Fibroblast of lung (primary cell): Measurements from ENCODE around the gene IL26. TPM values are rescaled to one million over a fixed set of nuclear protein-coding genes. Genes with fewer than 3 reads are reported as not detected.
A peak's percentile ranks its signal among the peaks of the same experiment; 100 is the strongest.

Experiments
- DNase-seq, 2 donors: peaks; one replicate each; pipeline versions ENCODE4 v3.0.0 to v3.0.0-alpha.2; 2010; ENCODE audit warnings: low read depth in 2 of 2
- H2AFZ ChIP-seq: 2 replicates; pipeline ENCODE4 v1.5.1; 2012; ENCODE audit warnings: low read length, control low read depth, inconsistent platforms
- H3K27ac ChIP-seq: 2 replicates; pipeline ENCODE4 v1.5.1; 2011; ENCODE audit warnings: low read length, control low read depth; ENCODE audit not compliant: insufficient read depth
- H3K27me3 ChIP-seq: 2 replicates; pipeline ENCODE4 v1.5.1; 2011; ENCODE audit warnings: mild to moderate bottlenecking, low read length; ENCODE audit not compliant: control insufficient read depth, insufficient read depth
- H3K36me3 ChIP-seq: 2 replicates; pipeline ENCODE4 v1.5.1; 2011; ENCODE audit warnings: low read length; ENCODE audit not compliant: control insufficient read depth, insufficient read depth
- H3K4me1 ChIP-seq: 2 replicates; pipeline ENCODE4 v1.5.1; 2011; ENCODE audit warnings: low read length; ENCODE audit not compliant: control insufficient read depth, insufficient read depth; ENCODE audit errors: extremely low read depth
- H3K4me2 ChIP-seq: 2 replicates; pipeline ENCODE4 v1.5.1; 2011; ENCODE audit warnings: low read length, control low read depth; ENCODE audit not compliant: insufficient read depth; ENCODE audit errors: extremely low read depth
- H3K4me3 ChIP-seq, 4 experiments: fragments of 200-600 bp in 1 of 4; sonication (generic) in 1 of 4; replicated peaks in 1 of 4; 2 replicates each; pipeline ENCODE4 v1.5.1; 2011 to 2016; ENCODE audit warnings: low read length in 4 of 4, low read depth in 3 of 4, mild to moderate bottlenecking in 3 of 4, control low read depth in 2 of 4, inconsistent platforms in 1 of 4, mixed read lengths in 1 of 4; ENCODE audit not compliant: insufficient read depth in 1 of 4; ENCODE audit errors: control extremely low read depth in 1 of 4
- H3K79me2 ChIP-seq: 2 replicates; pipeline ENCODE4 v1.5.1; 2012; ENCODE audit warnings: mild to moderate bottlenecking, low read length, inconsistent platforms; ENCODE audit not compliant: control insufficient read depth, insufficient read depth
- H3K9ac ChIP-seq: 2 replicates; pipeline ENCODE4 v1.5.1; 2011; ENCODE audit warnings: mild to moderate bottlenecking, low read length, control low read depth; ENCODE audit not compliant: insufficient read depth
- H3K9me3 ChIP-seq: 2 replicates; pipeline ENCODE4 v1.5.1; 2012; ENCODE audit warnings: low read depth, low read length; ENCODE audit not compliant: control insufficient read depth, insufficient read depth
- H4K20me1 ChIP-seq: 2 replicates; pipeline ENCODE4 v1.5.1; 2011; ENCODE audit warnings: low read length; ENCODE audit not compliant: control insufficient read depth, insufficient read depth; ENCODE audit errors: extremely low read depth
- EZH2 ChIP-seq: IDR thresholded peaks from 2 replicates; pipeline ENCODE4 v1.5.1; 2012; ENCODE audit warnings: low read length, control low read depth, mild to moderate bottlenecking; ENCODE audit errors: missing control alignments
- polyA minus RNA-seq: library from RNA; depleted of rRNA, polyadenylated mRNA; stranded (reverse); fragments of >200 nt; gene quantifications from 2 replicates; pipeline ENCODE4 v1.2.3, GENCODE V29; 2011; ENCODE audit warnings: low replicate concordance
- polyA plus RNA-seq, 2 donors: library from polyadenylated mRNA; depleted of rRNA in 1 of 2; stranded (reverse) in 1 of 2; unstranded in 1 of 2; fragments of >200 nt; gene quantifications; 2 replicates each; pipeline ENCODE4 v1.2.1, GENCODE V29; 2011 to 2012; ENCODE audit warnings: missing spikeins in 1 of 2
- total RNA-seq: library from RNA; depleted of rRNA; stranded (reverse); fragments of >200 nt; gene quantifications from 2 replicates; pipeline ENCODE4 v1.2.1, GENCODE V29; 2014
- TF ChIP-seq, protein P1 (sequence below), 2 donors: IDR thresholded peaks in 1 of 2; conservative IDR thresholded peaks in 1 of 2; 1 replicate in 1 of 2; 2 replicates in 1 of 2; pipeline ENCODE4 v1.5.1; 2011 to 2012; ENCODE audit warnings: low read length in 2 of 2, control low read depth in 1 of 2, inconsistent platforms in 1 of 2, low read depth in 1 of 2, mild to moderate bottlenecking in 1 of 2

The IL26 gene, protein sequence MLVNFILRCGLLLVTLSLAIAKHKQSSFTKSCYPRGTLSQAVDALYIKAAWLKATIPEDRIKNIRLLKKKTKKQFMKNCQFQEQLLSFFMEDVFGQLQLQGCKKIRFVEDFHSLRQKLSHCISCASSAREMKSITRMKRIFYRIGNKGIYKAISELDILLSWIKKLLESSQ
- 0.26 TPM in 1 of 2 replicates, not detected in the other for total RNA-seq
- polyA plus RNA-seq: 0.07 TPM in 1 of 2 replicates, not detected in the other
- polyA plus RNA-seq (2012): not detected in 2 replicates
- polyA minus RNA-seq: not detected in 2 replicates

- TF ChIP-seq EZH2: no peak
- TF ChIP-seq, protein P1, sequence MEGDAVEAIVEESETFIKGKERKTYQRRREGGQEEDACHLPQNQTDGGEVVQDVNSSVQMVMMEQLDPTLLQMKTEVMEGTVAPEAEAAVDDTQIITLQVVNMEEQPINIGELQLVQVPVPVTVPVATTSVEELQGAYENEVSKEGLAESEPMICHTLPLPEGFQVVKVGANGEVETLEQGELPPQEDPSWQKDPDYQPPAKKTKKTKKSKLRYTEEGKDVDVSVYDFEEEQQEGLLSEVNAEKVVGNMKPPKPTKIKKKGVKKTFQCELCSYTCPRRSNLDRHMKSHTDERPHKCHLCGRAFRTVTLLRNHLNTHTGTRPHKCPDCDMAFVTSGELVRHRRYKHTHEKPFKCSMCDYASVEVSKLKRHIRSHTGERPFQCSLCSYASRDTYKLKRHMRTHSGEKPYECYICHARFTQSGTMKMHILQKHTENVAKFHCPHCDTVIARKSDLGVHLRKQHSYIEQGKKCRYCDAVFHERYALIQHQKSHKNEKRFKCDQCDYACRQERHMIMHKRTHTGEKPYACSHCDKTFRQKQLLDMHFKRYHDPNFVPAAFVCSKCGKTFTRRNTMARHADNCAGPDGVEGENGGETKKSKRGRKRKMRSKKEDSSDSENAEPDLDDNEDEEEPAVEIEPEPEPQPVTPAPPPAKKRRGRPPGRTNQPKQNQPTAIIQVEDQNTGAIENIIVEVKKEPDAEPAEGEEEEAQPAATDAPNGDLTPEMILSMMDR (conservative IDR thresholded peaks at IDR 0.05 in 1 of 2, IDR thresholded peaks at IDR 0.05 in 1 of 2; ENCODE audit: low read depth in 1 of 2, low read length in 2 of 2): no peak
- Histone ChIP-seq H3K4me2 (no peak within 1 kb of the TSS), H3K4me1 (peaks cover 2% of the 10 kb centered on the region), H2AFZ (no peak within 1 kb of the TSS), H3K4me3 (no peak within 1 kb of the TSS), H3K36me3 (no peaks in the 10 kb centered on the region), H3K27me3 (no peaks in the 10 kb centered on the region), H3K9me3 (no peaks in the 10 kb centered on the region), H3K27ac (no peak within 1 kb of the TSS), H3K9ac (no peak within 1 kb of the TSS), H4K20me1 (no peaks in the 10 kb centered on the region), H3K79me2 (no peaks in the 10 kb centered on the region)
- DNase-seq: no peak
Observed at GRCh38 chr12:68225576-68226476, at the start of gene IL26. Gene IL26 (minus strand): TSS chr12:68225810. CDS start chr12:68225756, 54 bp downstream.

- no peak overlapping the region for H3K4me2 ChIP-seq
- H3K4me3 ChIP-seq: no peak overlapping the region
- H4K20me1 ChIP-seq: no peaks in the 10 kb centered on the region
- H3K27me3 ChIP-seq: no peaks in the 10 kb centered on the region
- no peak overlapping the region for H3K27ac ChIP-seq
- H2AFZ ChIP-seq: no peak overlapping the region
- no peaks in the 10 kb centered on the region for H3K79me2 ChIP-seq
- no peak overlapping the region for H3K9ac ChIP-seq
- H3K4me1 ChIP-seq: peaks cover 14% of the 10 kb centered on the region
- DNase-seq: no peak
- no peaks in the 10 kb centered on the region for H3K36me3 ChIP-seq
- H3K9me3 ChIP-seq: no peaks in the 10 kb centered on the region
- TF ChIP-seq, protein P1 (conservative IDR thresholded peaks at IDR 0.05 in 1 of 2, IDR thresholded peaks at IDR 0.05 in 1 of 2; ENCODE audit: low read depth in 1 of 2, low read length in 2 of 2): no peak
- no peak for TF ChIP-seq EZH2
Observed at GRCh38 chr12:68272732-68273131, 47.1 kb upstream of the IL26 start.

GRCh38 chr12:68271346-68271745 is 45.7 kb upstream of the IL26 start:
- no peak for TF ChIP-seq EZH2
- TF ChIP-seq, protein P1 (conservative IDR thresholded peaks at IDR 0.05 in 1 of 2, IDR thresholded peaks at IDR 0.05 in 1 of 2; ENCODE audit: low read depth in 1 of 2, low read length in 2 of 2): no peak
- DNase-seq: peak; percentile 73 to 98
- H3K9me3 ChIP-seq: no peaks in the 10 kb centered on the region
- no peaks in the 10 kb centered on the region for H3K36me3 ChIP-seq
- no peak overlapping the region for H3K4me3 ChIP-seq
- no peak overlapping the region for H3K9ac ChIP-seq
- H4K20me1 ChIP-seq: no peaks in the 10 kb centered on the region
- H3K27me3 ChIP-seq: no peaks in the 10 kb centered on the region
- H2AFZ ChIP-seq: no peak overlapping the region
- peak overlapping the region; percentile 19 for H3K27ac ChIP-seq
- H3K79me2 ChIP-seq: no peaks in the 10 kb centered on the region
- H3K4me2 ChIP-seq: no peak overlapping the region
- H3K4me1 ChIP-seq: peaks cover 16% of the 10 kb centered on the region
